GM21786 (cell line): ENCODE data around the gene GLG1.
"Not testable (repeated sequence)": the region's sequence is repeated elsewhere in the genome, so short reads cannot be mapped to it uniquely, and the experiment has no call there.

ENCODE experiments used
- ATAC-seq: cut with Tn5 transposase; IDR thresholded peaks from one replicate; pipeline ENCODE4 v1.9.1; 2021; ENCODE audit not compliant: unreplicated experiment

Gene GLG1

DNA sequence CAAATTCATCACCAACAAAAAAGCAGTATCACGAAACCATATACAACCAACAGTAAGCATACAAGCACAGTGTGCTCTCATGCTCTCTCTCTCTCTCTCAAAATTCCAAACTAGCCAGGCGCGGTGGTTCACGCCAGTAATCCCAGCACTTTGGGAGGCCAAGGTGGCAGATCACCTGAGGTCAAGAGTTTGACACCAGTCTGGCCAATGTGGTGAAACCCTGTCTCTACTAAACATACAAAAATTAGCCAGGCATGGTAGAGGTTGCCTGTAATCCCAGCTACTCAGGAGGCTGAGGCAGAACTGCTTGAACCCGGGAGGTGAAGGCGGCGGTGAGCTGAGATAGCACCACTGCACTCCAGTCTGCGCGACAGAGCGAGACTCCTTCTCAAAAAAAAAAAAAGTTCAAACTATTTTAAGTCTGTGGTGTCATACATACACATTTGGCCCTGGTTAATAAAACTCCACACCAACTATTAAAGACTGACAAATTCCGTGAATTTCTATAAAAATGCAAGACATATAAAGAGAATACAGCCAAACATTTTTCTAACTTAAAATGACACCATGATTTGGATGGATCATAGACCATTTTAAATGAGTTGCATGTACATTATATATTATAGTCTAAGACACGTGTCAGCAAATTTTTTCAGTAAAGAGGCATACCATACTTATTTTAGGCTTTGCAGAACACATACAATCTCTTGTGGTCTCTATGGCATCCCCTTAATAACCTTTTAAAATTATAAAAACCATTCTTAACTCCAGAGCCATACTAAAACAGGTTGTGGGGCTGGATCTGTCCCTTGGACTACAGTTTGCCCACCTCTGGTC, 30.9 kb downstream of the GLG1 start:
- ATAC-seq = no peak

DNA sequence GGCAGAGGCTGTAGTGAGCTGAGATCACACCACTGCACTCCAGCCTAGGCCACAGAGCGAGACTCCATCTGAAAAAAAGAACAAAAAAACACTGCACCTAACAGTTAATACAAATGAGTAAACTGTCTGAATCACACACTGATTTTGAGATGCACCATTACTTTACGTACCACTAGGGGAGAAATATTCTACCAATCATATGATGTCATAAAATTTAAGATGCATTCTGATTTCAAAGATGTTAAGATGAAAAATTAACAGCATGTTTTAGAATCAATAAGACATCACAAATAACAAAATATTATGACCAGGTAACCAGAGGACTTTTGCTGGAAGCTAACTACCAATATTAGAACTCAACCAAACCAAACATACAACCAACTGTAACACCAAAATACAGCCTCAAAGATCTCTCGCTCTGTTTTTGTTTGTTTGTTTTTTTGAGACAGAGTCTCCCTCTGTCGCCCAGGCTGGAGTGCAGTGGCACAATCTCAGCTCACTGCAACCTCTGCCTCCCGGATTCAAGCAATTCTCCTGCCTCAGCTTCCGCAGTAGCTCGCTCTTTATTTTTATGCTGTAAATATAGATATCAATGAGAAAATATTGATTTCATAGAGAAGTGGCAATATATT, 31.6 kb downstream of the GLG1 start:
- ATAC-seq = no peak

DNA sequence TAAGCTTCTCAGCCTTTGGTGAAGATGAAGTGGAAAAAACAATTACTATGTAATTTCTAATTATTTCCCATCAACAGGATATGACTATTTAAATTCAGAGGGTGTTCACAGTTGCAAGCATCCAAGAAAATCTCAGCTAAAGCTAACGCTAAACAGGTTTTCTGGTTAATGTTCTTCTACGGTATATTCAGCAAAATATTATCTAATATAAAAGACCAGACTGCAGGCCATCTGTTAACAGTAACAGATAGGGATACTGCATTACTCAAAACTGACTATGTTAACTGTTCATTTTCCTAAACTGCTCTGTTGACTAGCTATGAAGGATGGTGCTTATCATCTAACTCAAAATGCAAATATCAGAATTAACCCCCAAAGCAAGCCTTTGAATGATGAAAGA, 32.8 kb downstream of the GLG1 start:
- ATAC-seq = no peak

DNA sequence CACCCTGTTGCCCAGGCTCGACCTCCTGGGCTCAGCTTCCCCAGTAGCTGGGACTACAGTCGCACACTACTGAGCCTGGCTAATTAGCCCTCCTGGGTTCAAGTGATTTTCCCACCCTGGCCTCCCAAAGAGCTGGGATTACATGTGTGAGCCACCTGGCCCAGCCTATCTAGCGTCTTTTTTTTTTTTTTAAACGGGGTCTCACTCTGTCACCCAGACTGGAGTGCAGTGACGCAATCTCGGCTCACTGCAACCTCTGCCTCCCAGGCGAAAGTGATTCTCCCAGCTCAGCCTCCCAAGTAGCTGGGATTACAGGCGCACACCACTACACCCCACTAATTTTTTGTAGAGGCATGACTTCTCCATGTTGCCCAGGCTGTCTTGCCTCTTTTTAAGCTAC, 33.3 kb downstream of the GLG1 start:
- no peak for ATAC-seq

DNA sequence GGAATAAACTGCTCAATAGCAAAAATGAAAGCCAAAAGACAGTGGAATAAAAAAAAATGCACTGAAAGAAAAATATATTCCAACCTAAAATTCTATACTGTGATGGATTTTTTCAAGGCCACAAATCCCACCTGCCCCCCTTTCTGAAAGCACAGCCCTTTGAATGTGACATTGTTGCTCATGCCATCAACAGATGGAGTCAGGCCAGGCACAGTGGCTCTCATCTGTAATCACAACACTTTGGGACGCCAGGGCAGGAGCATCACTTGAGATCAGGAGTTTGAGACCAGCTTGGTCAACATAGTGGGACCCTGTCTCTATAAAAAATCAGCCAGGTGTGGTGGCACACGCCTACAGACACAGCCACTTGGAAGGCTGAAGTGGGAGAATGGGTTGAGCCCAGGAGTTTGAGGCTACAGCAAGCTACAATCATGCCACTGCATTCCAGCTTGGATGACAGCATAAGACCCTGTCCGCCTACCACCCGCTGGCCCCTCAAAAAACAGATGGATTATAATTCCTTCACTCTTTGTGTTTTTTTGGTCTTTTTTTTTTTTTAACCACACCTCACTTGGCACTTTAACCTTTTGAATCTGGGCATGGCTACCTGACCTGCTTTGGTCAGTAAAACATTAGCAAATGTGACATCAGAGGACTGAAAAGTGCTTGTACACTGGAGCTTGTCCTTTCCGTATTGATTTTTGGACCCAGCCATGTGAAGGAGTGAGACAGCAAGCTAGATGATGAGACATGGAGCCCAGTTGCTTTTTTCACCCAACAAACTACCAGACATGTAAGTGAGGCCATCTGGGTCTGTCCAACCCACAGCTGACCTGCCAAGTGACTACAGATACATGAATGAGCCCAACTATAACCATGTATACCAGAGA, 36.3 kb downstream of the GLG1 start:
- ATAC-seq = no peak

DNA sequence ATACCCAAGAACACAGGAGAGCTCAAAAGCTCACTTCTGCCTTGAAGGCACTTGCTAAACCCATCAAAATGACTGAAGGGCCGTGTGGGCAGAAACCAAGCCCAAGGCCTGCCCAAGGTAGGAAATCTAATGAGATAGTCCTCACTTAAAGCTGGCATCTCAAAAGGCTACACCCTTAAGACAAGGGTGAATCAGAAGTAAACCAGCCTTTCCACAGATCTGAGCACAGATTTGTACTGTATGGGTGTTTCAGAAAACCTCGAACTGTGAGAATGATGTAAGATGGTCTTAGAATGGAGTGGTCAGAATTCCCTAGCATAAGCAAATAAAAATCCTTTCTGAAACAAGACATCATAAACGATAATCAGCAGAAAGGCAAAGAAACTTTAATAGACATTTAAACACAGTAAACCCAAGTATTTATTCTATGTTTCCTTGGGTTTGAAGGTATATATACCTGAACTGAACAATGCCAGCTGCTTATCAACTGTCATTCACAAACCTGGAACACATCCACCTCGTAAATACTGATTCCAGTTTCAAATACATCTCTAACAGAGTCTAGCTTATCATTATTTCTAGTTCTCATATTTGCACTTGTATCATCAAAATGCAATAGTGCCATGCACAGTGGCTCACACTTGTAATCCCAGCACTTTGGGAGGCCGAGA, 37.8 kb downstream of the GLG1 start:
- ATAC-seq = no peak

DNA sequence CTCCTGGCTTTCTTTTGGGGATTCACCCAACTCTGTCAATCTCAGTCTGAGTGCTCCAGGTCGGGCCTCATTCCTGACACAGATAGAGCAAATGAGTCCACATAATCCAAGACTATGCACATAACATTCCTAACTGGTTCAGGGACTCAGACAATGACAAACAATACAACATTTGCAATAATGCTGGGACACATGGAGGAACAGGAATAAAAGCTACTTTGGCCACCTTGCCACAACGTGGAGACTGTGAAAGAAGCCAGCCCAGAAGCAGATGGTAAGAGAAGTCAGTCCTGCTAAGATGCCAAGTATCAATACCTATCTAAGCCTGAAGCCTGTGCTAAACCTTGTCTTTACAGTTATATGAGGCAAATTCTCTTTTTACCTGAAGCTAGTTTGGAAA, 39.0 kb downstream of the GLG1 start:
- no peak for ATAC-seq

DNA sequence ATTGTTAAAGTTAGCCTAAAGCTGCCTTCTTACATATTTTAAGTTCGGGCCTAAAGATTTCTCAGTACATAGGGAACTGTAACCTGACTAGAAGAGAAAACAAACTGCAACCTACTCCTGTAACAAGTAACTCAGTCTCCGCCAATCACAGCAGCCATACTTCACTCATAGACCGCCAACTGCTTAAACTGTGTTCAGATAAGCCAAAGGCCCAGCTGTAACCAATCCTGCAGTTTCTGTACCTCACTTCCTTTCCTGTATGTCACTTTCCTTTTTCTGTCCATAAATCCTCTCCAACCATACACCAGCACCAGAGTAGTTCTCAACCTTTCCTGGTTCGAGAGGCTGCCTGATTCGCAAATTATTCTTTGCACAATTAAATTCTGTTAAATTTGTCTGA, 41.5 kb downstream of the GLG1 start:
- ATAC-seq = no peak

DNA sequence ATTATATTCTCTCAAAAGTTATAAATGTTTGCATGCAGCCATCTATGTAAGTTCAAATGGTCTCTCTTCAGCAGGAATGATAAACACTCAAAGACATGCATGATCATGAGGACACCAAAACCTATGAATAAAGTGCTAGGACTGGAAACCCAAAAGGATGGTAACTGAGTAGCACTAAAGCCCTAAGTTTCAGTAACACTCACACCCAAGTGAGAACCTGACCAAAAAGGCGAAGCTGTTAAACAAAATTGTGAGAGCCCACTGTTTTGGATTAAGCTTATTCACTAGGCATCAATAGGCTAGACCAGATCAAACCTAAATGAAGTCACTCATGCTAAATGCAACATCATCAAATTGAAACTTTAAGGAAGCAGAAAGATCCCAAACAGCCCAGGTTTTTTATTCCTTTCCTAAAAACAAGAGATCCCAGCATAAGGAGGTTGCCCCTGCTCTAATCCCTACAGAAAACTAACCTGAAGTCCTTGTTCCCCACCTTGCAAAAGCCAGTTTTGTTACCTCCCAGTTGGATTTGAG, 42.4 kb downstream of the GLG1 start:
- no peak for ATAC-seq

DNA sequence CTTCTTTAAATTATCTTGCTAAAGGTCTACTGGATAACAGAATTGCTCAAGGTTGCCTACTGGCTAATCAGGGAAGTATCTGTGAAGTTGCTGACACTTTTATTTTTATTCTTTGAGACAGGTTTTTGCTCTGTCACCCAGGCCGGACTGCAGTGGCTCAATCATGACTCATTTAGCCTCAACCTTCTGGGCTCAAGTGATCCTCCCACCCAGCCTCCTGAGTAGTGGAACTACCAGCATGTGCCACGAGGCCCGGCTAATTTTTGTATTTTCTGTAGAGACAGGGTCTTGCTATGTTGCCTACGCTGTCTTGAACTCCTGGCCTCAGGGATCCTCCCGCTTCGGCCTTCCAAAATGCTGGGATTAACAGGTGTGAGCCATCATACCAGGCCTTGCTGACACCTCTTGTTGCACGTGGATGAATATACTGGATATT, 43.1 kb downstream of the GLG1 start:
- no peak for ATAC-seq

DNA sequence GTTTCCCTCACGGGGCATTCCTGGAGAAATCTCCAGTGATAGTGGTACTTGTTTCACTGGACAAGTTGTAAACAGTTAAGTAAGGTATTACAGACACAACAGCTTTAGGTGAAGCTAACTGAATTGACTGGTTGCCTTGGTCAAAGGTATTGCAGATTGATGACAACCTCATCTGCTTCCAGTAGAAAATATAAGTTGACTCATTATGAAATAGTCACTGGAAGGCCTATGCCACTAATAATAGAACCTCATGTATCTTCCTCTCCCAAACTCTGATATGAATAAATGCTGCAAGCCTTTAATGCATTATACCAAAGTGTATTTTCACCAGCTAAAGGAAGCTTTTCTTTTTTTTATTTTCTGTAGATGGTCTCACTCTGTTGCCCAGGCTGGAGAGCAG, 44.8 kb downstream of the GLG1 start:
- ATAC-seq = no peak

DNA sequence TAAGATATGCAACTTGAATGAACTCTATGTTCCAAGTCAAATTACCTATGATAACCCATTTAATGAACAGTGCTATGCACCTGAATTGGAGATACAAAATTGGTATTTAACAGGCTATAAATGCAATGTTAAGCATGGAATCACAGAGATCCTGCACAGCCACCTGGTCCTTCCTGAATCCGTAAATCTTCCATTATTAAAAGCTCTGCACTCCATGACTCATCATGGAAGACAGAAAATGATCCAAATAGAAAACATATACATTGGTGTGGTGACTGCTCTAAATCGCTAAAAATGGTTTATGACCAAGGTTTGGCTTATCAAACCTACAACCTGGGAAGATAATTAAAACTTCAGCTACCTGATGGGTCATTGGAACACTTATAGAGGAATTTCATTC, 45.3 kb downstream of the GLG1 start:
- ATAC-seq = no peak

DNA sequence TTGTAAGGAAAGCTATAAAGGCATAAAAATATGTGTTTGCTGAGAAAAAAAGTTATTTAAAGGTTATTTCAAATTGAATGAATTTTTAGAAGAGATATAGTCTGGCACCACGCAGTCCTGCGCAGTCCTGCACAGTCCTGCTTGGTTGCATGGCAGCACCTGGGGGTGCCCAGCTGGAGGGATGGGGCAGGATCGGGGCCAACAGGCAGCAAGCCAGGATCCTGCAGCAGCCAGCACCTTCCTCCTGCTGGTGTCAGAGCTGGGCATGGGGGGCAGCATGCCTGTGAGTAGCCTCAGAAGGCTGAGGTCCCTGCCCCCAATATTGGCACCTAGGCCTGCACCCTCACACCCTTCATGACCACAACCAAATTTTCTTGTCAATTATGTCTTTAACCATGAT, 46.0 kb downstream of the GLG1 start:
- no peak for ATAC-seq

DNA sequence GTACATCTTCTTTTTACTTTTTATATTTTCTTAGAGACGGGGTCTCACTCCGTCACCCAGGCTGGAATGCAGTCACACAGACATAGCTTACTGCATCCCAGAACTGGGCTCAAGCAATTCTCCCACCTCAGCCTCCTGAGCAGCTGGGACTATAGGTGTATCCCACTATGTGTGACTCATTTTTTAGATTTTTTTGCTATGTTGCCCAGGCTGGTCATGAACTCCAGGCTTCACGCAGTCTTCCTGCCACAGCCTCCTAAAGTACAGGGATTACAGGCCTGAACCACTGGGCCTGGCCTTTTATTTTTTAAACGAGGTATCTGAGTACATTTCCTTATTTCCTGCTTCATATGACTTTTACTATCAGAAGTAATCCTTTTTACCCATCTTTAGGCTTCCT, 48.0 kb downstream of the GLG1 start:
- no peak for ATAC-seq

DNA sequence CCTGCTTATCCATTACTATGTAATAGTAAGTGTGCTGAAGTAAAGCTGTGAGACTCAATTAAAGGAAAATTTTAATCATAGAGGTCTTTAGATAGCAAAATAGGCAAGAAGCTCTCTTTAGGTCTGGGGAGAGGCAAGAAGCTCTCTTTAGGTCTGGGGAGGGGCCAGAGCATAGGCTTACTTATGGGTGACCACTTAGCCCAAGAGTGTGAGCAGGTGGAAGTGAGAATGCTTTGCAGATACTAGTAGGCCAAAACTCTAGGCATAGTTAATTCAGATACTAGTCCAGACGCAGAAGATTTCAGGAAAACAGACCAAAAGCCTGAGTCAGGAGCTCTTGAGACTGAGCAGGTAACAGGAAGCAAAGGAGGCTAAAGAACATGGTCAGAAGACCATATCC, 49.6 kb downstream of the GLG1 start:
- no peak for ATAC-seq

DNA sequence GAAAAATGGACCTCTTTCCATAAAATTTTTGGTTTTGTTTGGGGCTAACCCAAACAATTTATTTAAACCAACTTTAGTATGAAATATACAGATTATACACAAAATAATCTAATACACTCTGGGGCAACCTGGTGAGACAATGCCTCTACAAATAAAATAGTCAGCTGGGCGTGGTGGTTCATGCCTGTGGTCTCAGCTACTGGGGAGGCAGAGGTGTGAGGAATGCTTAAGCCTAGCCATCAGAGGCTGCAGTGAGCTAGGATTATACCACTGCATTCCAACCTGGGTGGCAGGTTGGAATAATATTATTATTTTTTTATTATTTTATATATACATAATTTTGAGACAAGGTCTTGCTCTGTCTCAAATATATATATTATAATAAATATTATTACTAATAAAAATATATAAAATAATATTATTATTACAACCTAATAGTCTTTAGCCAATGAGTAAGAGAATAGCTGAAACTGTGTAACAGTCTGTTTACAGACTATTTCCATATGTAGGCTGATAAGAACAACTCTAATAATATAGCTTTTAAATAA, 50.5 kb downstream of the GLG1 start:
- ATAC-seq = no peak

DNA sequence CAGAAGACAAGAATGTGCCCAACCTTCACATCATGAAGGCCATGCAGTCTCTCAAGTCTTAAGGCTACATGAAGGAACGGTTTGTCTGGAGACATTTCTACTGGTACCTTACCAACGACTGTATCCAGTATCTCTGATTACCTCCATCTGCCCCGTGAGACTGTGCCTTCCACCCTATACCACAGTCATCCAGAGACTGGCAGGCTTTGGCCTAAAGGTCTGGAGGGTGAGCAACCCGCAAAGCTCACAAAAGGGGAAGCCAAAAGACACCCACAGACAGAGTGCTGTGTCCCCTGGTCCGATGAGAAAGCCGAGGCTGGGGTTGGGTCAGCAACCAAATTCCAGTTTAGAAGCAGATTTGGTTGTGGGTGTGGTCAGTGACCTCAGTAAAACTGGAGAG, 54.6 kb downstream of the GLG1 start:
- not testable (repeated sequence) for ATAC-seq

DNA sequence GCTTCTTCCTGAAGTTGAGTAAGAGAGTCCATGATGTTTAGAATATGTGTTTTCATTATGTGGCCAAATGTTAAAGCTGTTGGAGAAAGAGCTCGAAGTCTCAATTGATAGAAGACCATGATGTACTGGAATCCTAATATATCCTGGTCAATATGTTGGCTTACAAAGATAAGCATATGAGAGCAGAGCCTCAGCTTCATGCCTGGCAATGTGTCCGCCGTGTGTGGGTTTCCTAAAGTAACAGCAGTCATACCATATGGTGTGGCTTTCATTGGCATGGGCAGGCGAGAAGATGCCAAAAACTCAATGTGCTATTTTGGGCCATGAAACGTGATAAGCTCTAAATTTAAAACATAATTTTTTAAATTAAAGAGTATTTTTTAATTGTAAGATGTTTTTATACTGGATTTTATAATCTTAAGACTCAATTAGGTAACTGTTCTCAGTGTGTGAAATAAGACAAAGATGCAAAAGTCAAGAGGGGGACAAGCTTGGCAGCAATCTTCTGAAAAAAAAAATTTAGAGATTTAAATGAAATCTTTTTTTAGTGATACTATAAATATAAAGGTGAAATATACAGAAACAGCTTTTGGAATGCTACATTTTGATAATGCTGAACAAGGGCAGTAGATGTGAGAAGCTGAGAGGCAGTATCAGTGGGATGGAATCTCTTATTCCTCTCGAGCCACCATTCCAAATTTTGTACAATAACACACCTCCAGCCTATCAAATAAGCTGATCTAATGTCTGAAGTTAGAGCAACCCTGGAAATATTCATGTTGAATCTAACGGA, 56.5 kb downstream of the GLG1 start:
- ATAC-seq = not testable (repeated sequence)

DNA sequence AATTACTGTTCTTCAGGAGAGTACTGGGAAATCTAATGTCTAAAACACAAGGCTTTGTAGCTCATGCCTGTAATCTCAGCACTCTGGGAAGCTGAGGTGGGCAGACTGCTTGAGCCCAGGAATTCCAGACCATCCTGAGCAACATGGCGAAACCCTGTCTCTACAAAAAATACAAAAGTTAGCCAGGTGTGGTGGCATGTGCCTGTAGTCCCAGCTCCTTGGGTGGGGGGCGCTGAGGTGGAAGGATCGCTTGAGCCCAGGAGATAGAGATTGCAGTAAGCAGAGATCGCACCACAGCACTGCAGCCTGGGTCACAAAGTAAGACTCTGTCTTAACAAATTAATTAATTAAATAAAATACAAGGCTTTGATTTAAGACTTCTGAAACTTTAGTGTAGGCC, 60.8 kb downstream of the GLG1 start:
- not testable (repeated sequence) for ATAC-seq
